ENCODE data around the gene RCAN2.

DNA sequence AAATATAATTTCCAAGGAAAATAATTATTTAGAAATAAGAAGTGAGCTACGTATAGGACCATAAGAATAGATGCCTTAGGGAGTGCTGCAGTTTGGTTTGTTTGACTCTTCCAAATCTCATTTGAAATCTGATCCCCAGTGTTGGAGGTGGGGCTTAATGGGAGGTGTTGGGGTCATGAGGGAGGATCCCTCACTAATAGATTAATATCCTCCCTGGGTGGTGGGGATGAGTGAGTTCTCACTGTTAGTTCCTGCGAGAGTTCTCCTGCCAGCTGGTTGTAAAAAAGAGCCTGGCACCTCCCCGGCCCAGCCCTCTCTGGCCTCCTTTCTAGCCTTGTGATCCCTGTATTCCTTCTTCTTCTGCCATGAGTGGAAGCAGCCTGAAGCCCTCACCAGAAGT, 69.3 kb downstream of the RCAN2 start:
- TF ChIP-seq, protein P1, sequence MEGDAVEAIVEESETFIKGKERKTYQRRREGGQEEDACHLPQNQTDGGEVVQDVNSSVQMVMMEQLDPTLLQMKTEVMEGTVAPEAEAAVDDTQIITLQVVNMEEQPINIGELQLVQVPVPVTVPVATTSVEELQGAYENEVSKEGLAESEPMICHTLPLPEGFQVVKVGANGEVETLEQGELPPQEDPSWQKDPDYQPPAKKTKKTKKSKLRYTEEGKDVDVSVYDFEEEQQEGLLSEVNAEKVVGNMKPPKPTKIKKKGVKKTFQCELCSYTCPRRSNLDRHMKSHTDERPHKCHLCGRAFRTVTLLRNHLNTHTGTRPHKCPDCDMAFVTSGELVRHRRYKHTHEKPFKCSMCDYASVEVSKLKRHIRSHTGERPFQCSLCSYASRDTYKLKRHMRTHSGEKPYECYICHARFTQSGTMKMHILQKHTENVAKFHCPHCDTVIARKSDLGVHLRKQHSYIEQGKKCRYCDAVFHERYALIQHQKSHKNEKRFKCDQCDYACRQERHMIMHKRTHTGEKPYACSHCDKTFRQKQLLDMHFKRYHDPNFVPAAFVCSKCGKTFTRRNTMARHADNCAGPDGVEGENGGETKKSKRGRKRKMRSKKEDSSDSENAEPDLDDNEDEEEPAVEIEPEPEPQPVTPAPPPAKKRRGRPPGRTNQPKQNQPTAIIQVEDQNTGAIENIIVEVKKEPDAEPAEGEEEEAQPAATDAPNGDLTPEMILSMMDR (IDR thresholded peaks at IDR 0.05; ENCODE audit: low read length) = no peak
- no peak for TF ChIP-seq EZH2 (optimal IDR thresholded peaks at IDR 0.05; ENCODE audit: low read depth, low read length)
